HG03139 (cell line): ENCODE measurements around the gene C2CD4B.

ENCODE experiments used
- ATAC-seq: cut with Tn5 transposase; IDR thresholded peaks from one replicate; pipeline ENCODE4 v1.9.1; 2021; ENCODE audit not compliant: unreplicated experiment

C2CD4B gene

GRCh38 chr15:62150445-62150844 lies 14.6 kb downstream of the C2CD4B start:
- no peak for ATAC-seq

GRCh38 chr15:62149729-62150128 lies 15.4 kb downstream of the C2CD4B start:
- no peak for ATAC-seq

GRCh38 chr15:62147551-62147950 lies 17.5 kb downstream of the C2CD4B start:
- ATAC-seq, result no peak

- ATAC-seq, result no peak
Measured at GRCh38 chr15:62147149-62147548, 17.9 kb downstream of the C2CD4B start.

GRCh38 chr15:62145015-62145735 lies 19.9 kb downstream of the C2CD4B start:
- ATAC-seq, result no peak

GRCh38 chr15:62142736-62143135 lies 22.3 kb downstream of the C2CD4B start:
- no peak for ATAC-seq

GRCh38 chr15:62141643-62142588 lies 23.2 kb downstream of the C2CD4B start:
- no peak for ATAC-seq

- ATAC-seq, result no peak
Measured at GRCh38 chr15:62141200-62141599, 23.9 kb downstream of the C2CD4B start.

GRCh38 chr15:62138124-62138523 lies 27.0 kb downstream of the C2CD4B start:
- ATAC-seq, result no peak

GRCh38 chr15:62136911-62137865 lies 27.9 kb downstream of the C2CD4B start:
- ATAC-seq, result no peak

GRCh38 chr15:62135532-62136134 lies 29.5 kb downstream of the C2CD4B start:
- ATAC-seq, result no peak

- no peak for ATAC-seq
Measured at GRCh38 chr15:62133141-62133540, 31.9 kb downstream of the C2CD4B start.

GRCh38 chr15:62128916-62129315 lies 36.2 kb downstream of the C2CD4B start:
- no peak for ATAC-seq

- ATAC-seq, result no peak
Measured at GRCh38 chr15:62126364-62126763, 38.7 kb downstream of the C2CD4B start.

GRCh38 chr15:62125773-62126172 lies 39.3 kb downstream of the C2CD4B start:
- no peak for ATAC-seq

GRCh38 chr15:62124973-62125303 lies 40.1 kb downstream of the C2CD4B start:
- no peak for ATAC-seq

GRCh38 chr15:62124176-62124972 lies 40.7 kb downstream of the C2CD4B start:
- no peak for ATAC-seq

GRCh38 chr15:62122249-62122648 lies 42.8 kb downstream of the C2CD4B start:
- ATAC-seq, result no peak

GRCh38 chr15:62121273-62122015 lies 43.6 kb downstream of the C2CD4B start:
- no peak for ATAC-seq
